GM20000 (cell line): ENCODE results near the gene KIF12.
"Not testable (repeated sequence)": the region's sequence is repeated elsewhere in the genome, so short reads cannot be mapped to it uniquely, and the experiment has no call there.

ENCODE experiments used
- DNase-seq: peaks from one replicate; pipeline ENCODE4 v3.0.0; 2012; ENCODE audit warnings: low spot score
- TF ChIP-seq, protein P1 (sequence below): IDR thresholded peaks from 2 replicates; pipeline ENCODE4 v1.5.1; 2012; ENCODE audit warnings: mild to moderate bottlenecking, control low read depth; ENCODE audit errors: extremely low read depth, missing control alignments

KIF12 gene

DNA sequence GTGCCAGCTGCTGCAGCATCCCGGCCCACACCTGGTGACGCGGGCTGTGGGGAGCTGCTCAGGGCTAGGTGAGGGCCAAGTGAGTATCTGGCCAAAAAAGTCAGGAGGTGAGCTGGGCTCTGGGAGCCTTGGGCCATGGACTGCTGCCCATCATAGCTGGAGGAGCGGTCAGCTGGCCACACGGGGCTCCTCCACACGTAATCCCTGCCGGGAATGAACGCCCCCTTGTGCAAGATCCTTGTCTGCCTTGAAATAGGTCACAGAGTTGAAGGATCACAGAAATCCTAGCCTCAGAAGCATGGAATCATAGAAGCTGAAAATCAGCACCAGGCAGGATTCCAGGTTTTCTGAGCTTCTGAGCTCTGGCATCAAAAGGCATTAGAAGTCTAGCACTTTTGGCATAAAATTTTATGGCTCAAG is 39.5 kb upstream of the KIF12 start:
- TF ChIP-seq, protein P1, sequence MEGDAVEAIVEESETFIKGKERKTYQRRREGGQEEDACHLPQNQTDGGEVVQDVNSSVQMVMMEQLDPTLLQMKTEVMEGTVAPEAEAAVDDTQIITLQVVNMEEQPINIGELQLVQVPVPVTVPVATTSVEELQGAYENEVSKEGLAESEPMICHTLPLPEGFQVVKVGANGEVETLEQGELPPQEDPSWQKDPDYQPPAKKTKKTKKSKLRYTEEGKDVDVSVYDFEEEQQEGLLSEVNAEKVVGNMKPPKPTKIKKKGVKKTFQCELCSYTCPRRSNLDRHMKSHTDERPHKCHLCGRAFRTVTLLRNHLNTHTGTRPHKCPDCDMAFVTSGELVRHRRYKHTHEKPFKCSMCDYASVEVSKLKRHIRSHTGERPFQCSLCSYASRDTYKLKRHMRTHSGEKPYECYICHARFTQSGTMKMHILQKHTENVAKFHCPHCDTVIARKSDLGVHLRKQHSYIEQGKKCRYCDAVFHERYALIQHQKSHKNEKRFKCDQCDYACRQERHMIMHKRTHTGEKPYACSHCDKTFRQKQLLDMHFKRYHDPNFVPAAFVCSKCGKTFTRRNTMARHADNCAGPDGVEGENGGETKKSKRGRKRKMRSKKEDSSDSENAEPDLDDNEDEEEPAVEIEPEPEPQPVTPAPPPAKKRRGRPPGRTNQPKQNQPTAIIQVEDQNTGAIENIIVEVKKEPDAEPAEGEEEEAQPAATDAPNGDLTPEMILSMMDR = no peak
- no peak for DNase-seq

DNA sequence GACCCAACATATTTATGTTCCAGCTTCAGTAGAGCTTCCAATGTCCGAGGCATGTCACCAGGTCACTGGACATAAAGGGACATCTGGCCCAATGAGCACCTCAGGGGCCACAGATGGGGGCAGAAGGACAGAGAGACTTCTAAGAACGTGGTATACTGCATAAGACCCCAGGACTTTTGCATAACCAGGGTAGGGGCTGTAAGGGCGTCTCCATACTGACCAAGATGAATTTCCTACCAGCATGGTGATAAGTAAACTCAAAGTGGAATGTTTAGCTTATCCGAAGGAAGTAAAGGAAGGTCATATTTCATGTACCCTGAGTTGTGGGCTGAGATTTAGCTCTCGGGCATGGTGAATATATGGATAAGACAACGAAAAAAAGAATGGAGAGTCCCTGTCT is 38.7 kb upstream of the KIF12 start:
- TF ChIP-seq, protein P1 = no peak
- DNase-seq = no peak

DNA sequence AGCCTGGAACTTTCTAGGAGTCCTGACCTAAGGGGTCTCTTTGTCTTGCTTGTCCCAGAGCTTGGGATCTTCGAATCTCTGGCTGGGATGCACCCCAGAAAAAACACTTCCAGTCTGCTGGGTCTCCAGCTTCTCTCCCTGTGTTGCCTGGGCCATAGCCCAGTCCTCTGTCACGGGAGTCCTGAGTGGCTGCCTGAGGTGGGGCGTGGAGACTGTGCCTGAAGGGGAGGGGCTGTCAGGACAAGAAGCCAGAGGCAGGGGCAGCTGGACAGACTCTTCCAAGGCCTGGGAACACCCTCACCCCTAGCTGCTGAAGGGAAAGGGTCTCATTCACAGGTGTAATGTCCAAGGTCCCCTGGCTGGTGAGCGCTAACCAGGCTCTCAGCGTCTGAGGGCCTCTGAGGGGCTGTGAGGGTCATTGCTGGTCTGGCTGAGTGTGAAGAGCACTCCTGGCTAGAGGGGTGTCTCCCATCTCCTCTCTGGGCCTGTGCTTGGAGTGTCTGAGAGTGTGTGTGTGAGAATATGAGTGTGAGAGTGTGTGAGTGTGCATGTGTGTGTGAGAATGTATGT is 35.8 kb upstream of the KIF12 start:
- TF ChIP-seq, protein P1 = no peak
- DNase-seq = no peak

DNA sequence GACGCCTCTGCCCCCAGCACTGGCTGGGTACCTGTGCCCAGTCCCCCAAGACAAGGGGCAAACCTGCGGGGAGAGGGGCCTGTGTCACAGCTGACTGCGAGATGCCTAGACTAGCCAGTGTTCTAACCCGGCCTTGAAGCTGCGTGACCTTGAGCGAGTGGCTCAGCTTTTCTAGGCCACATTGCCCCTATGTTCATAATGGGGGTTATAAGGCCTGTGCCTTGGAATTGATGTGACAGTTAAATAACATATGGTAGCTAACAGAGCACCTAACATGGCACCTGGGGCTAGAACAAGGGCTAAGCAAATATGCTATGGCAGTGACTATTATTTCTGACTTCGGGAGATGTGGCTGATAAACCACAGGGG is 33.4 kb upstream of the KIF12 start:
- TF ChIP-seq, protein P1 = no peak
- DNase-seq = no peak

DNA sequence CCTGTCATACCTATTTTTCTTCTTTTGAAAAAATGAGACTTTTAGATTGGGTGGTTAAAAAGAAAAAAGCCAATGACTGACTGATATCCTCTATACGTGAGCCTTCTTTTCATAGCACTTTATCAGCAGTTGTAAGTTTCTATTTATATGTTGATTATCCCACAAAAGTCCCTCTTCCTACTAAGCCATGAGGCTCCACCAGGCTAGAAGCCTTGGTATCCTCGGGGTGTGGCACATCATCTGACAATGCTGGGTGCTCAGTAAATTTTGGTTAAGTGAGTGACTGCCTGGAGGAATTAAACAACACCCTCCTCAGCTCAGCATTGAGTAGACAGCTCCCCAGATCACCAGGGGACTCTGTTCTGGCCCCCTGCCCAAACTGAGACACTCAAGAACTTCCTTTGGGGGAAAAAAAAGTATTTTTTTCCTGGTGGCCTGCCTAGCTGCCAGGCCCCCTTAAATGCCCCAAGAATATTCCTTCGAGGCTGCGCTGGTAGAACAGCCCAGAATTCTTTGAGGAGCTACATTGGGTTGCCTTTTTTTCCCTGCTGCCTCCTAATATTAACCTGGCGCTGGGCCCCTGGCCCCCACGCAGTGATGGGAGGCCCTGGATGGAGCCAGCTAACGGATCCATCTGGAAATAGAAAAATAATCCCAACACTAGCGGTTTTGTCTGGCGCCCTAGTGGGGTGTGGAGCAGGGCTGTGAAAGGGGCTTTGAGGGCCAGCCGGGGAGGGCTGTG is 32.9 kb upstream of the KIF12 start:
- no peak for DNase-seq
- TF ChIP-seq, protein P1 = no peak

DNA sequence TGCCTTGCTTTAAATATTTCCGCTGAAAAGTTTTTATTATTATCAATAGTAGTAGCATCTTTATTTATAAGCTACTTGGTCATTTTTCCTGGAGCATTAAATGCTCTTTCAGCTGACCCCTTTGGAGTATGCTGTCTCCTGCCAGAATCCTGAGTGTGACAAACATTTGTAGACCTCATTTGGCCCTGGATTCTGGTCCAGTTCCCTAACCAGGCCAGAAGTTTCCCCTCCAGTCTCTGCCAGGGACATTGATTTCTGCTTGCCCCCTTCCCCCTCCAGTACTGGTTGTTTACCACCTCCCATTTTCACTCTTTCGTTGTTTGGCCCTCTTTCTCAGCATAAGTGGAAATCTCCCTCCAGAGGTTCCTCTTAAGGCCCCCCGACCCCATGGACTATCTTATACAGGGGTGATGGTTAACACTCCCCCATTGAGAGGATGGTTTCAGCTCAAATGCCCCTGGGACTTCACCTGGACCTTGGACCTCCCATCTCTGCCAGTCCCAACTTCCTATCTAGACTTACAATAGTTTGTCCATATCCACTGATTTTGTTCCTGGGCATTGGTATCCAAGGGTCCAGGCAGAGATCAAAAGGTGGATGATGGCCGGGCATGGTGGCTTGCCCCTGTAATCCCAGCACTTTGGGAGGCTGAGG is 31.7 kb upstream of the KIF12 start:
- no peak for DNase-seq
- TF ChIP-seq, protein P1 = no peak

DNA sequence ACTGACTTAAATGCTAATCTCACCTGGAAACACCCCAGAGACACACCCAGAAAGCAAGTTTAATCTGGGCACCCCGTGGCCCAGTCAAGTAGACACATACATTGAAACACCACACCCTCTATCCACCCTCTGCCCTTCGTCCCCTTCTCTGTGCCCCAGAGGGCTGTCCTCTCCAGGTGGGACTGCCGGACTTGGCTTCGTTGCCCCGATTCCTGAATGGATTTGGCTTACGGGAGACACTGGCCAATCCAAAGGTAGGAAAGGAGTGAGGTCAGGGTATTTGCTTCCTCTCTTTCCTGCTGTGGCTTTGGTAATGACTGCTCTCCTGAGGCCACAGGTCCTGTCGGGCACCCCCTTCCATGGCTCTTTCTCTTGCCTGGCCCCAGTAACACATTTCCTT is 31.0 kb upstream of the KIF12 start:
- TF ChIP-seq, protein P1 = no peak
- no peak for DNase-seq

DNA sequence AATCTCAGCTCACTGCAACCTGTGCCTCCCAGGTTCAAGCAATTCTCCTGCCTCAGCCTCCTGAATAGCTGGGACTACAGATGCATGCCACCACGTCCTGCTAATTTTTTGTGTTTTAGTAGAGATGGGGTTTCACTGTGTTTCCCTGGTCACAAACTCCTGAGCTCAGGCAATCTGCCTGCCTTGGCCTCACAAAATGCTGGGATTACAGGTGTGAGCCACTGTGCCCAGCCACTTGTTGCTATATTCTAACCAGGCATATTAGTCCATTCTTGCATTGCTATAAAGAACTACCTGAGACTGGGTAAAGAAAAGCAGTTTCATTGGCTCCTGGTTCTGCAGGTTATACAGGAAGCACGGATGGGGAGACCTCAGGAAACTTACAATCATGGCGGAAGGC is 29.7 kb upstream of the KIF12 start:
- DNase-seq = not testable (repeated sequence)
